ENCODE measurements around the gene CFAP99.
A peak's percentile ranks its signal among the peaks of the same experiment; 100 is the strongest.

Gene CFAP99

GRCh38 chr4:2418650-2419571 is at the start of gene CFAP99:
CFAP99 (plus strand) TSS chr4:2418955.
- peak; percentile 51 for DNase-seq (ENCODE audit: extremely low read depth, low read depth)
- no peak for TF ChIP-seq CTCF (IDR thresholded peaks at IDR 0.05; ENCODE audit: low read depth, low read length, missing control alignments)
- peak within 1 kb of the TSS; percentile 45 for H3K4me3 ChIP-seq (replicated peaks; ENCODE audit: low read depth, low read length)

- no peak for DNase-seq (ENCODE audit: extremely low read depth, low read depth)
- no peak for TF ChIP-seq CTCF (IDR thresholded peaks at IDR 0.05; ENCODE audit: low read depth, low read length, missing control alignments)
- no peak overlapping the region for H3K4me3 ChIP-seq (replicated peaks; ENCODE audit: low read depth, low read length)
These were observed 48.0 kb upstream of the CFAP99 start for GRCh38 chr4:2370597-2371320.

- no peak for TF ChIP-seq CTCF (IDR thresholded peaks at IDR 0.05; ENCODE audit: low read depth, low read length, missing control alignments)
- no peak for DNase-seq (ENCODE audit: extremely low read depth, low read depth)
- no peak overlapping the region for H3K4me3 ChIP-seq (replicated peaks; ENCODE audit: low read depth, low read length)
These were observed 46.8 kb upstream of the CFAP99 start for GRCh38 chr4:2371765-2372487.

GRCh38 chr4:2372488-2373030 is 46.2 kb upstream of the CFAP99 start:
- no peak for TF ChIP-seq CTCF (IDR thresholded peaks at IDR 0.05; ENCODE audit: low read depth, low read length, missing control alignments)

GRCh38 chr4:2373532-2373931 is 45.2 kb upstream of the CFAP99 start:
- no peak for DNase-seq (ENCODE audit: extremely low read depth, low read depth)
- H3K4me3 ChIP-seq (replicated peaks; ENCODE audit: low read depth, low read length), result no peak overlapping the region
- TF ChIP-seq CTCF (IDR thresholded peaks at IDR 0.05; ENCODE audit: low read depth, low read length, missing control alignments), result no peak

More at GRCh38 chr4:2372488-2373030, 46.2 kb upstream of the CFAP99 start:
- no peak for DNase-seq (ENCODE audit: extremely low read depth, low read depth)
- no peak overlapping the region for H3K4me3 ChIP-seq (replicated peaks; ENCODE audit: low read depth, low read length)

GRCh38 chr4:2375427-2375826 is 43.3 kb upstream of the CFAP99 start:
- H3K4me3 ChIP-seq (replicated peaks; ENCODE audit: low read depth, low read length), result no peak overlapping the region
- no peak for DNase-seq (ENCODE audit: extremely low read depth, low read depth)
- TF ChIP-seq CTCF (IDR thresholded peaks at IDR 0.05; ENCODE audit: low read depth, low read length, missing control alignments), result no peak

Measured in HFF-Myc (cell line).